SK-N-SH treated with all-trans-retinoic acid at 6 μM for 48 hours (cell line): ENCODE data around the gene TMEM51.

Experiments used
- ARNTL ChIP-seq: fragments of 450-650 bp; formaldehyde crosslinking; IDR thresholded peaks from 2 replicates; pipeline ENCODE4 v1.5.0; 2020; ENCODE audit warnings: low read depth, mild to moderate bottlenecking, moderate library complexity, borderline replicate concordance
- CREB5 ChIP-seq: fragments of 250-450 bp; sonication (Bioruptor Pico); IDR thresholded peaks from 2 replicates; pipeline ENCODE4 v1.5.1; 2020; ENCODE audit warnings: low read depth, mild to moderate bottlenecking, moderate library complexity
- CSDC2 ChIP-seq: fragments of 250-450 bp; sonication (Bioruptor Pico); IDR thresholded peaks from 2 replicates; pipeline ENCODE4 v1.5.0; 2020; ENCODE audit warnings: mild to moderate bottlenecking, moderate library complexity
- ESRRG ChIP-seq: fragments of 250-450 bp; sonication (Bioruptor Pico); IDR thresholded peaks from 2 replicates; pipeline ENCODE4 v1.6.1; 2021; ENCODE audit warnings: mild to moderate bottlenecking
- GLIS3 ChIP-seq: fragments of 250-450 bp; sonication (Bioruptor Pico); IDR thresholded peaks from 2 replicates; pipeline ENCODE4 v1.5.0; 2020; ENCODE audit warnings: mild to moderate bottlenecking, moderate library complexity
- OSR1 ChIP-seq: fragments of 250-450 bp; sonication (Bioruptor Pico); IDR thresholded peaks from 2 replicates; pipeline ENCODE4 v1.8.0; 2022; ENCODE audit warnings: moderate library complexity, mild to moderate bottlenecking, inconsistent platforms
- PATZ1 ChIP-seq: fragments of 250-450 bp; sonication (Bioruptor Pico); IDR thresholded peaks from 2 replicates; pipeline ENCODE4 v1.8.0; 2020; ENCODE audit warnings: mild to moderate bottlenecking, moderate library complexity, borderline replicate concordance
- SNAI2 ChIP-seq: fragments of 250-450 bp; sonication (Bioruptor Pico); IDR thresholded peaks from 2 replicates; pipeline ENCODE4 v1.5.0; 2020; ENCODE audit warnings: mild to moderate bottlenecking, moderate library complexity
- TCF4 ChIP-seq: fragments of 250-450 bp; sonication (Bioruptor Pico); IDR thresholded peaks from 2 replicates; pipeline ENCODE4 v1.8.0; 2021; ENCODE audit warnings: mild to moderate bottlenecking, moderate library complexity, borderline replicate concordance
- ZFP3 ChIP-seq: fragments of 250-450 bp; sonication (Bioruptor Pico); IDR thresholded peaks from 2 replicates; pipeline ENCODE4 v1.5.0; 2020; ENCODE audit warnings: mild to moderate bottlenecking, moderate library complexity
- ZFP30 ChIP-seq: fragments of 450-650 bp; formaldehyde crosslinking; IDR thresholded peaks from 2 replicates; pipeline ENCODE4 v1.5.0; 2022; ENCODE audit warnings: mild to moderate bottlenecking, moderate library complexity
- ZNF70 ChIP-seq: fragments of 450-650 bp; formaldehyde crosslinking; IDR thresholded peaks from 2 replicates; pipeline ENCODE4 v1.5.0; 2020; ENCODE audit warnings: mild to moderate bottlenecking, moderate library complexity
- ZNF8 ChIP-seq: fragments of 450-650 bp; formaldehyde crosslinking; IDR thresholded peaks from 2 replicates; pipeline ENCODE4 v1.5.0; 2020; ENCODE audit warnings: mild to moderate bottlenecking, moderate library complexity
- TF ChIP-seq, protein P1 (sequence below): fragments of 250-450 bp; sonication (Bioruptor Pico); IDR thresholded peaks from 2 replicates; pipeline ENCODE4 v1.5.1; 2021; ENCODE audit warnings: mild to moderate bottlenecking, moderate library complexity

GRCh38 chr1:15207031-15207828 is 53.7 kb downstream of the TMEM51 start:
- TF ChIP-seq ZNF70 = no peak
- TF ChIP-seq, protein P1, sequence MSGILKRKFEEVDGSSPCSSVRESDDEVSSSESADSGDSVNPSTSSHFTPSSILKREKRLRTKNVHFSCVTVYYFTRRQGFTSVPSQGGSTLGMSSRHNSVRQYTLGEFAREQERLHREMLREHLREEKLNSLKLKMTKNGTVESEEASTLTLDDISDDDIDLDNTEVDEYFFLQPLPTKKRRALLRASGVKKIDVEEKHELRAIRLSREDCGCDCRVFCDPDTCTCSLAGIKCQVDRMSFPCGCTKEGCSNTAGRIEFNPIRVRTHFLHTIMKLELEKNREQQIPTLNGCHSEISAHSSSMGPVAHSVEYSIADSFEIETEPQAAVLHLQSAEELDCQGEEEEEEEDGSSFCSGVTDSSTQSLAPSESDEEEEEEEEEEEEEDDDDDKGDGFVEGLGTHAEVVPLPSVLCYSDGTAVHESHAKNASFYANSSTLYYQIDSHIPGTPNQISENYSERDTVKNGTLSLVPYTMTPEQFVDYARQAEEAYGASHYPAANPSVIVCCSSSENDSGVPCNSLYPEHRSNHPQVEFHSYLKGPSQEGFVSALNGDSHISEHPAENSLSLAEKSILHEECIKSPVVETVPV (CRISPR knock-in tag) = no peak
- no peak for TF ChIP-seq PATZ1 (CRISPR knock-in tag)
- TF ChIP-seq SNAI2 (CRISPR knock-in tag) = no peak
- no peak for TF ChIP-seq GLIS3 (CRISPR knock-in tag)
- TF ChIP-seq ESRRG = no peak
- no peak for TF ChIP-seq ZFP30 (CRISPR knock-in tag)
- no peak for TF ChIP-seq CREB5 (CRISPR knock-in tag)
- no peak for TF ChIP-seq ZFP3
- TF ChIP-seq ZNF8 = no peak
- no peak for TF ChIP-seq CSDC2 (CRISPR knock-in tag)
- TF ChIP-seq TCF4 (CRISPR knock-in tag) = no peak
- TF ChIP-seq OSR1 (CRISPR knock-in tag) = no peak
- TF ChIP-seq ARNTL (CRISPR knock-in tag) = no peak
